ENCODE results near the gene DDI2. TPM values are rescaled to one million over a fixed set of nuclear protein-coding genes. Genes with fewer than 3 reads are reported as not detected.
A peak's percentile ranks its signal among the peaks of the same experiment; 100 is the strongest.

Gene DDI2
- total RNA-seq: 8.4 and 8.5 TPM in 2 replicates

GRCh38 chr1:15617173-15618076 lies at the start of gene DDI2:
Gene DDI2, plus strand, starts transcription at chr1:15617458. Its CDS starts 213 bp downstream, at chr1:15617671.
- TF ChIP-seq, protein P1, sequence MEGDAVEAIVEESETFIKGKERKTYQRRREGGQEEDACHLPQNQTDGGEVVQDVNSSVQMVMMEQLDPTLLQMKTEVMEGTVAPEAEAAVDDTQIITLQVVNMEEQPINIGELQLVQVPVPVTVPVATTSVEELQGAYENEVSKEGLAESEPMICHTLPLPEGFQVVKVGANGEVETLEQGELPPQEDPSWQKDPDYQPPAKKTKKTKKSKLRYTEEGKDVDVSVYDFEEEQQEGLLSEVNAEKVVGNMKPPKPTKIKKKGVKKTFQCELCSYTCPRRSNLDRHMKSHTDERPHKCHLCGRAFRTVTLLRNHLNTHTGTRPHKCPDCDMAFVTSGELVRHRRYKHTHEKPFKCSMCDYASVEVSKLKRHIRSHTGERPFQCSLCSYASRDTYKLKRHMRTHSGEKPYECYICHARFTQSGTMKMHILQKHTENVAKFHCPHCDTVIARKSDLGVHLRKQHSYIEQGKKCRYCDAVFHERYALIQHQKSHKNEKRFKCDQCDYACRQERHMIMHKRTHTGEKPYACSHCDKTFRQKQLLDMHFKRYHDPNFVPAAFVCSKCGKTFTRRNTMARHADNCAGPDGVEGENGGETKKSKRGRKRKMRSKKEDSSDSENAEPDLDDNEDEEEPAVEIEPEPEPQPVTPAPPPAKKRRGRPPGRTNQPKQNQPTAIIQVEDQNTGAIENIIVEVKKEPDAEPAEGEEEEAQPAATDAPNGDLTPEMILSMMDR (conservative IDR thresholded peaks at IDR 0.05; ENCODE audit: low read depth, low read length): no peak
- H3K4me3 ChIP-seq (ENCODE audit: low read depth, low read length): peak within 1 kb of the TSS; percentile 94
- DNase-seq (ENCODE audit: low read depth): peak; percentile 92

DNA sequence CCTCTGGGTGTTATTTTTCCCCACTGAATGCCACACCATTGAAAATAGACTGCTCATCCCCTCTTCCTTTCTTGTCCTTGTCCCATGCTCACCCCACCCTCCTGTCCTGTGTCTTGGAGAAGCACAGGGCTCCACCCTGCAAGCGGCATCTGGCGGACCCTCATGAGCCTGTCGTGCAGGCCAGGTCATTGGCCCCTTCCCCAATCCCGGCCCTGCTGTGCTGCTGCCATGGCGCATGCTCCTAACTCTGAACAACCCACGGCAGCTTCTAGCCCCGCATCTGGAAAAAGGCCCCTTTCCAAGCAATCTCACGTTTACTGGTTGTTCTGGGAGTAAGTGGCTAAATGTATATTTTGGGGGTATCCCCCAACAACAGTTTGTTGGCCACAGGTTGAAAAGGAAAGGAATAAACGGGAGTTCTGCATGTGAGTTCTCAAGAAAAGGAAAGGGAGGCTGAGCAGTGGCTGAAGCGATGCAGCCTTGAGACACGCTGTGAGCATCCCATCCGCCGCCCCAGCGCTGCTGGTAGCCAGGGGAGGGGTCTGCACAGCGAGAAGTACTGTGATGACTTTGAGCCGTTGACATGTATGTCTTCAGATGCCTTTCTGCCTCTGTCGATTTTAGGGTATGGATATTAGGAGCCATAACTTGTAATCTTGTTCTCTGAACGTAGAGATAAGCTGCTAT lies 48.7 kb upstream of the DDI2 start:
- no peak overlapping the region for H3K4me3 ChIP-seq (ENCODE audit: low read depth, low read length)
- no peak for DNase-seq (ENCODE audit: low read depth)
- TF ChIP-seq, protein P1 (conservative IDR thresholded peaks at IDR 0.05; ENCODE audit: low read depth, low read length): no peak

DNA sequence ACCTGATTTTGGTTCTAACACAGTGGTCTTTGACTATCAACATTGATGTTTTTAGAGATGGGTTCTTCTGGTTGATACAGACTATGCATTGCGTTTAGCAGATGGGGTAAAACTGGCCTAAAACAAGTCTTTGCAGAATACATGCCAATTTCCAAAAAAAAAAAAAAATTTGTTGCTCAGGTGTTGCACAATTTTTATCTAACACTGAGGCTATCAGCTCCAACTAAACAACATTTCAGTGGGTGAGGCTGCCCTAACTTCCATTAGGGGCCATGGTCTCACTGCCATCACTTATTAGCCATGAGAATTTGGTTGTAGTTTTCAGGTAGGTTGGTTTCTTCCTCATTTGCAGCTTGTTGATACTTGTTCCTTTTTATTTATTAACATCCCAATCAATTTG lies 46.4 kb upstream of the DDI2 start:
- no peak for DNase-seq (ENCODE audit: low read depth)

GRCh38 chr1:15571266-15571665 lies 46.0 kb upstream of the DDI2 start:
- no peak for DNase-seq (ENCODE audit: low read depth)
- TF ChIP-seq, protein P1 (conservative IDR thresholded peaks at IDR 0.05; ENCODE audit: low read depth, low read length): no peak
- H3K4me3 ChIP-seq (ENCODE audit: low read depth, low read length): no peak overlapping the region

More for the DNA sequence above, 46.4 kb upstream of the DDI2 start:
- TF ChIP-seq, protein P1 (conservative IDR thresholded peaks at IDR 0.05; ENCODE audit: low read depth, low read length): no peak
- no peak overlapping the region for H3K4me3 ChIP-seq (ENCODE audit: low read depth, low read length)

DNA sequence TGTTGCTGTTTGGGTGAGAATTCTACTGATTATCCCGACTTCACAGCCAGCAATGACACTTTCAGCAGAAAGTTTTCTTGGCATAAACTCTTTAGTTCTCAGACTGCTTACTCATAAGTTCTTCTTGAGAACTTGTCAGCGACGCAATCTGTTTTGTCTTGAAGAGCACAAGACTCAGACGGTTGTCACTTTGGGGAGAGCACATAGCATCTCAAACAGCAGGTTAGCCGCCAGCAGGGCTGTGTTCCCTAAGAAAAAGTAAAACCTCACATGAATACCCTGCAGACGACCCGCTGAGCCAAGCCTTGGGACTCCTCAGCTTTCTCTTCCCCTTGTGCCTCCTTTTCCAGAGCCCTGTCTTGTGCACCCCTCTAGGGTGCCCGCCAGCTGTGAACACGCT lies 43.8 kb upstream of the DDI2 start:
- no peak for DNase-seq (ENCODE audit: low read depth)
- H3K4me3 ChIP-seq (ENCODE audit: low read depth, low read length): no peak overlapping the region
- TF ChIP-seq, protein P1 (conservative IDR thresholded peaks at IDR 0.05; ENCODE audit: low read depth, low read length): no peak

- DNase-seq (ENCODE audit: low read depth): peak; percentile 86
- H3K4me3 ChIP-seq (ENCODE audit: low read depth, low read length): no peak overlapping the region
- TF ChIP-seq, protein P1 (conservative IDR thresholded peaks at IDR 0.05; ENCODE audit: low read depth, low read length): no peak
Measured at GRCh38 chr1:15574741-15575140, 42.5 kb upstream of the DDI2 start.

Data from epithelial cell of proximal tubule (primary cell).